K562 (cell line): ENCODE data around the gene NCL. TPM values are rescaled to one million over a fixed set of nuclear protein-coding genes. Genes with fewer than 3 reads are reported as not detected.

Experiments used
- ATAC-seq: fragments of 200-7000 bp; cut with Tn5 transposase; 3 replicates; pipeline ENCODE4 v1.9.1; 2020; ENCODE audit warnings: moderate library complexity
- BruUV-seq: library from RNA; stranded (reverse); fragments of 400-500 nt; replicated peaks from 2 replicates; lab custom pipeline; 2021; lab: Mats Ljungman, UMichigan
- CTCF ChIA-PET: fragments of 300-600 bp; formaldehyde crosslinking; extraction: SDS; loops from one replicate; lab custom pipeline; 2021; ENCODE audit warnings: low intra/inter-chr PET ratio; lab: Yijun Ruan, JAX
- POLR2A ChIA-PET: fragments of 300-600, 350-650 bp; sonication (Branson Sonifier 250); formaldehyde crosslinking; extraction: SDS; loops from one replicate; lab custom pipeline; 2021; ENCODE audit warnings: antibody characterized with exemption, inconsistent platforms; lab: Yijun Ruan, JAX
- DNase-seq, 4 experiments: peaks; one replicate each; pipeline versions ENCODE4 v3.0.0 to v3.0.0-alpha.2; 2011 to 2018; ENCODE audit warnings: low spot score in 3 of 4, mixed read lengths in 3 of 4; ENCODE audit errors: extremely low read depth in 1 of 4
- FAIRE-seq: peaks from 2 replicates; lab custom pipeline; 2011; peaks lifted over from hg19 to GRCh38; lab: Jason Lieb, UNC
- H2AFZ ChIP-seq: 2 replicates; pipeline ENCODE4 v1.6.0; 2011; ENCODE audit warnings: low read depth, low read length, control low read depth, inconsistent platforms
- H3K27ac ChIP-seq: fragments of 200-600 bp; 3 replicates; pipeline ENCODE4 v1.8.0; 2011; ENCODE audit warnings: low read depth, mild to moderate bottlenecking, control low read depth, inconsistent platforms, low read length, moderate library complexity, mixed read lengths; ENCODE audit errors: extremely low read depth
- H3K27me3 ChIP-seq, 2 experiments: fragments of 300-600 bp in 1 of 2; 2 replicates in 1 of 2; 3 replicates in 1 of 2; pipeline versions ENCODE4 v1.6.0 to v1.8.0; 2011; ENCODE audit warnings: inconsistent platforms in 2 of 2, low read length in 2 of 2, mild to moderate bottlenecking in 1 of 2, mixed read lengths in 1 of 2, moderate library complexity in 1 of 2; ENCODE audit not compliant: control insufficient read depth in 2 of 2, insufficient read depth in 2 of 2
- H3K36me3 ChIP-seq: fragments of 300-600 bp; 3 replicates; pipeline ENCODE4 v1.8.0; 2011; ENCODE audit warnings: mild to moderate bottlenecking, low read length, inconsistent platforms; ENCODE audit not compliant: control insufficient read depth, insufficient read depth
- H3K4me1 ChIP-seq, 2 experiments: fragments of 200-600 bp in 1 of 2; replicated peaks in 1 of 2; 2 replicates in 1 of 2; 3 replicates in 1 of 2; pipeline versions ENCODE4 v1.5.1 to v1.8.0; 2011; ENCODE audit warnings: inconsistent platforms in 2 of 2, low read length in 2 of 2, mild to moderate bottlenecking in 1 of 2, mixed read lengths in 1 of 2, moderate library complexity in 1 of 2; ENCODE audit not compliant: control insufficient read depth in 2 of 2, insufficient read depth in 2 of 2
- H3K4me2 ChIP-seq: 2 replicates; pipeline ENCODE4 v1.6.1; 2011; ENCODE audit warnings: low read length, control low read depth, inconsistent platforms, mixed read lengths; ENCODE audit not compliant: insufficient read depth
- H3K4me3 ChIP-seq: fragments of 200-600 bp; sonication (generic), shearing (Covaris generic); 2 replicates; pipeline ENCODE4 v1.5.1; 2016; ENCODE audit warnings: control low read depth, inconsistent platforms
- H3K79me2 ChIP-seq: fragments of 200-600 bp; 3 replicates; pipeline ENCODE4 v1.8.0; 2011; ENCODE audit warnings: low read length, inconsistent platforms; ENCODE audit not compliant: control insufficient read depth, insufficient read depth
- H3K9ac ChIP-seq, 2 experiments: 2 replicates each; pipeline versions ENCODE4 v1.6.0 to v1.6.1; 2011; ENCODE audit warnings: low read depth in 2 of 2, low read length in 2 of 2, control low read depth in 1 of 2, inconsistent platforms in 1 of 2, mild to moderate bottlenecking in 1 of 2, mixed read lengths in 1 of 2; ENCODE audit not compliant: insufficient read depth in 1 of 2
- H3K9me1 ChIP-seq: one replicate; pipeline ENCODE4 v1.6.0; 2011; ENCODE audit warnings: inconsistent platforms, mild to moderate bottlenecking, low read length, moderate library complexity; ENCODE audit not compliant: control insufficient read depth, insufficient read depth
- H3K9me3 ChIP-seq: replicated peaks from 2 replicates; pipeline ENCODE4 v1.5.1; 2011; ENCODE audit warnings: low read depth, low read length, inconsistent platforms; ENCODE audit not compliant: control insufficient read depth, insufficient read depth
- H4K20me1 ChIP-seq: replicated peaks from 2 replicates; pipeline ENCODE4 v1.6.1; 2011; ENCODE audit warnings: low read length, inconsistent platforms, mixed read lengths; ENCODE audit not compliant: control insufficient read depth, insufficient read depth
- DIDO1 ChIP-seq: fragments of 450-650 bp; IDR thresholded peaks from 2 replicates; pipeline ENCODE4 v1.6.1; 2016; ENCODE audit warnings: low read depth, missing biosample characterization, missing genetic modification characterization
- EZH2 ChIP-seq: IDR thresholded peaks from 2 replicates; pipeline ENCODE4 v1.6.1; 2012; ENCODE audit warnings: low read depth, mild to moderate bottlenecking, inconsistent platforms, low read length, borderline replicate concordance
- HCFC1 ChIP-seq: IDR thresholded peaks from 2 replicates; pipeline ENCODE4 v1.6.1; 2012; ENCODE audit warnings: low read depth, low read length, improper control_type of control experiment
- HDAC3 ChIP-seq: fragments of 450-650 bp; IDR thresholded peaks from 2 replicates; pipeline ENCODE4 v1.6.1; 2018; ENCODE audit warnings: borderline replicate concordance, mild to moderate bottlenecking, moderate library complexity; ENCODE audit not compliant: partially characterized antibody
- KLF13 ChIP-seq: fragments of 450-650 bp; IDR thresholded peaks from 2 replicates; pipeline ENCODE4 v1.6.1; 2016; ENCODE audit warnings: missing genetic modification characterization, low read depth, mild to moderate bottlenecking, missing compliant biosample characterization, moderate library complexity, borderline replicate concordance
- PPARD ChIP-seq: fragments of 250-450 bp; sonication (Bioruptor Pico); IDR thresholded peaks from 2 replicates; pipeline ENCODE4 v1.8.0; 2022; ENCODE audit warnings: inconsistent platforms, mild to moderate bottlenecking, moderate library complexity
- STAT5A ChIP-seq: IDR thresholded peaks from 2 replicates; pipeline ENCODE4 v1.6.1; 2012; ENCODE audit warnings: low read length, inconsistent platforms, borderline replicate concordance
- TAF1 ChIP-seq: IDR thresholded peaks from 2 replicates; pipeline ENCODE4 v1.6.1; 2011; ENCODE audit warnings: mild to moderate bottlenecking, low read length, moderate library complexity; ENCODE audit not compliant: insufficient read depth, control insufficient read depth, severe bottlenecking; ENCODE audit errors: extremely low read depth
- ZFX ChIP-seq: sonication (generic); formaldehyde crosslinking; IDR thresholded peaks from 2 replicates; pipeline ENCODE4 v1.8.0; 2022; ENCODE audit warnings: mild to moderate bottlenecking, missing genetic modification reagents, moderate library complexity
- ZNF274 ChIP-seq: IDR thresholded peaks from 2 replicates; pipeline ENCODE4 v1.6.1; 2011; ENCODE audit warnings: low read depth, mild to moderate bottlenecking, low read length, moderate library complexity, borderline replicate concordance
- ZNF431 ChIP-seq: sonication (generic); formaldehyde crosslinking; IDR thresholded peaks from 2 replicates; pipeline ENCODE4 v1.8.0; 2022; ENCODE audit warnings: mild to moderate bottlenecking, missing genetic modification reagents
- WGBS: fragments of 100-300 bp; shearing (Covaris generic); methylation state at CpG from one replicate; pipeline ENCODE4 v1.1.6; 2016; ENCODE audit warnings: low coverage, mixed read lengths; ENCODE audit not compliant: insufficient coverage; ENCODE audit errors: missing lambda C conversion rate; 5-methylcytosine and 5-hydroxymethylcytosine counted together
- in situ Hi-C: fragments of 300-500 bp; cut with MboI; formaldehyde crosslinking; loops from 4 replicates; pipeline ENCODE4 v1.15.0; 2018; ENCODE audit warnings: inconsistent platforms, mixed read lengths
- intact Hi-C: fragments of 100-400 bp; cut with micrococcal nuclease; formaldehyde crosslinking; loops from 2 replicates; pipeline ENCODE4 v1.14.2; 2022
- polyA plus RNA-seq, 8 experiments: library from polyadenylated mRNA; depleted of rRNA in 4 of 8; stranded (reverse) in 5 of 8; unstranded in 3 of 8; fragments of >200 nt; fragmentation: Nextera tagmentation in 2 of 8; fragmentation: Illumina TruSeq in 1 of 8; extraction: Ambion mirVana in 2 of 8; extraction: Trizol in 1 of 8; gene quantifications; 2 replicates each; pipeline versions ENCODE4 v1.2.1 to v1.2.3, GENCODE V29; 2011 to 2014; ENCODE audit warnings: inconsistent platforms in 1 of 8, missing spikeins in 1 of 8
- total RNA-seq, 7 experiments: library from RNA; depleted of rRNA in 6 of 7; stranded (reverse); fragments of >200 nt in 6 of 7; fragmentation: Illumina TruSeq in 2 of 7; extraction: Trizol in 2 of 7; gene quantifications; 2 replicates each; pipeline versions ENCODE4 v1.2.1 to v1.2.3, GENCODE V29; 2011 to 2021; ENCODE audit warnings: low replicate concordance in 1 of 7

Gene NCL
- total and polyA plus RNA-seq, 9 of the 15 experiments (the other 6 are each of a cell fraction or from before 2014, with no cell fraction given): 80.9 to 732 (median 361) TPM

- POLR2A ChIA-PET: no interaction called here
- intact Hi-C loops (no loop called here), in situ Hi-C loops (no loop called here)
- no peak overlapping the region for H3K4me3 ChIP-seq
- no peak overlapping the region for H3K27ac ChIP-seq
- no peaks in the 10 kb centered on the region; a peak in 3 of 5 replicates for H3K4me1 ChIP-seq
- no TSS peak for BruUV-seq
- no peak overlapping the region for H2AFZ ChIP-seq
- 0 out of 5 replicates have a peak, but pooled peaks cover 0 to 6% of the 10 kb centered on the region in 2 experiments for H3K27me3 ChIP-seq
- H3K4me2 ChIP-seq: no peak overlapping the region
- H3K9me3 ChIP-seq: peaks cover 2% of the 10 kb centered on the region; the same call in 1 of the 2 replicates
- no peaks in the 10 kb centered on the region for H3K36me3 ChIP-seq
- CTCF ChIA-PET: no interaction called here
- FAIRE-seq (no peak), ATAC-seq (no peak), DNase-seq (no peak)
- H3K9ac ChIP-seq: no peak overlapping the region
- no peak for TF ChIP-seq STAT5A
- TF ChIP-seq ZNF274: no peak
- 20% methylated on average over 7 of the region's 9 CpGs for WGBS
- no peaks in the 10 kb centered on the region for H3K79me2 ChIP-seq
- no peaks in the 10 kb centered on the region for H4K20me1 ChIP-seq
- H3K9me1 ChIP-seq: no peaks in the 10 kb centered on the region
Measured at GRCh38 chr2:231412618-231412963, 51.7 kb downstream of the NCL start.

- Histone ChIP-seq H3K79me2 (no peaks in the 10 kb centered on the region), H3K27ac (no peak overlapping the region), H3K36me3 (no peaks in the 10 kb centered on the region), H4K20me1 (no peaks in the 10 kb centered on the region), H3K9me3 (peaks cover 2% of the 10 kb centered on the region; the same call in 1 of the 2 replicates), H3K9ac (no peak overlapping the region), H3K9me1 (no peaks in the 10 kb centered on the region), H2AFZ (no peak overlapping the region), H3K27me3 (0 out of 5 replicates have a peak, but pooled peaks cover 0 to 6% of the 10 kb centered on the region in 2 experiments), H3K4me2 (no peak overlapping the region), H3K4me3 (no peak overlapping the region), H3K4me1 (no peaks in the 10 kb centered on the region; a peak in 3 of 5 replicates)
- in situ Hi-C loops (no loop called here), intact Hi-C loops (no loop called here)
- 45% methylated on average over 13 of the region's 67 CpGs for WGBS
- BruUV-seq: no TSS peak
- ChIA-PET CTCF (no interaction called here), POLR2A (interaction anchor here (1.0 kb wide), 1 partner anchor 732 kb away, joined by 3 read pairs; no protein-coding TSS in a partner anchor)
- DNase-seq (no peak), FAIRE-seq (no peak), ATAC-seq (no peak)
- TF ChIP-seq EZH2 (no peak), KLF13 (no peak), TAF1 (no peak), ZFX (CRISPR knock-in tag) (no peak), ZNF431 (no peak), HCFC1 (no peak), DIDO1 (tag) (no peak), PPARD (no peak), HDAC3 (no peak)
Measured at GRCh38 chr2:231411831-231412617, 52.3 kb downstream of the NCL start.
